Kidney epithelial cell (primary cell): ENCODE data around the gene MTUS2. TPM values are rescaled to one million over a fixed set of nuclear protein-coding genes. Genes with fewer than 3 reads are reported as not detected.

ENCODE experiments used
- DNase-seq: peaks from one replicate; pipeline ENCODE4 v3.0.0-alpha.2; 2010; ENCODE audit warnings: low read depth
- H3K27me3 ChIP-seq: 2 replicates; pipeline ENCODE4 v1.6.0; 2011; ENCODE audit warnings: low read length; ENCODE audit not compliant: control insufficient read depth, insufficient read depth
- H3K36me3 ChIP-seq: 2 replicates; pipeline ENCODE4 v1.5.1; 2011; ENCODE audit warnings: low read length; ENCODE audit not compliant: control insufficient read depth, insufficient read depth
- H3K4me3 ChIP-seq: 2 replicates; pipeline ENCODE4 v1.5.1; 2011; ENCODE audit warnings: low read depth, mild to moderate bottlenecking, control low read depth, low read length
- CTCF ChIP-seq: IDR thresholded peaks from 2 replicates; pipeline ENCODE4 v1.5.1; 2011; ENCODE audit warnings: mild to moderate bottlenecking, moderate library complexity, low read length, control low read depth, inconsistent platforms; ENCODE audit not compliant: insufficient read depth, poor library complexity, severe bottlenecking
- total RNA-seq: library from RNA; depleted of rRNA; stranded (reverse); fragments of >200 nt; gene quantifications from 2 replicates; pipeline ENCODE4 v1.2.3, GENCODE V29; 2015

The MTUS2 gene
- total RNA-seq, 1 donor from 2014 or later, result 0.25 TPM

GRCh38 chr13:29457299-29457698 is 637.2 kb downstream of the MTUS2 start:
- Histone ChIP-seq H3K4me3 (no peak overlapping the region), H3K36me3 (no peaks in the 10 kb centered on the region), H3K27me3 (no peaks in the 10 kb centered on the region)
- TF ChIP-seq CTCF, result no peak
- DNase-seq, result peak; percentile 69

- no peak for DNase-seq
- TF ChIP-seq CTCF, result no peak
- no peaks in the 10 kb centered on the region for H3K27me3 ChIP-seq
- no peaks in the 10 kb centered on the region for H3K36me3 ChIP-seq
- no peak overlapping the region for H3K4me3 ChIP-seq
Measured at GRCh38 chr13:29458419-29458818, 638.3 kb downstream of the MTUS2 start.

GRCh38 chr13:29459813-29460355 is 639.7 kb downstream of the MTUS2 start:
- Histone ChIP-seq H3K36me3 (no peaks in the 10 kb centered on the region), H3K27me3 (peaks cover 2% of the 10 kb centered on the region), H3K4me3 (no peak overlapping the region)
- no peak for DNase-seq
- TF ChIP-seq CTCF, result no peak

- TF ChIP-seq CTCF, result no peak
- H3K27me3 ChIP-seq, result peaks cover 2% of the 10 kb centered on the region
- H3K36me3 ChIP-seq, result no peaks in the 10 kb centered on the region
- no peak overlapping the region for H3K4me3 ChIP-seq
- no peak for DNase-seq
Measured at GRCh38 chr13:29464105-29464679, 644.1 kb downstream of the MTUS2 start.

GRCh38 chr13:29465741-29466293 is 645.7 kb downstream of the MTUS2 start:
- no peak for TF ChIP-seq CTCF
- H3K4me3 ChIP-seq, result no peak overlapping the region
- DNase-seq, result no peak
- no peaks in the 10 kb centered on the region for H3K36me3 ChIP-seq
- peaks cover 2% of the 10 kb centered on the region for H3K27me3 ChIP-seq

- TF ChIP-seq CTCF, result no peak
- Histone ChIP-seq H3K4me3 (no peak overlapping the region), H3K36me3 (no peaks in the 10 kb centered on the region), H3K27me3 (no peaks in the 10 kb centered on the region)
- DNase-seq, result no peak
Measured at GRCh38 chr13:29471551-29471950, 651.4 kb downstream of the MTUS2 start.
